Panc1 (cell line): Measurements from ENCODE around the gene RAP2A. TPM values are rescaled to one million over a fixed set of nuclear protein-coding genes. Genes with fewer than 3 reads are reported as not detected.

Source experiments
- ATAC-seq: fragments of 200-7000 bp; cut with Tn5 transposase; 2 replicates; pipeline ENCODE4 v1.9.1; 2020; ENCODE audit warnings: mild to moderate bottlenecking, moderate library complexity
- BruUV-seq: library from RNA; stranded (reverse); fragments of 400-500 nt; replicated peaks from 2 replicates; lab custom pipeline; 2021; lab: Mats Ljungman, UMichigan
- CTCF ChIA-PET: fragments of 300-600 bp; sonication (Branson Sonifier 250); formaldehyde crosslinking; loops from one replicate; lab custom pipeline; 2022; ENCODE audit warnings: antibody characterized with exemption; lab: Charles Lee
- POLR2A ChIA-PET: fragments of 300-600 bp; sonication (Branson Sonifier 250); formaldehyde crosslinking; loops from one replicate; lab custom pipeline; 2022; ENCODE audit warnings: antibody characterized with exemption; lab: Charles Lee
- DNase-seq: peaks from one replicate; pipeline ENCODE4 v3.0.0-alpha.2; 2010; ENCODE audit warnings: low read depth, low spot score
- H3K27ac ChIP-seq: 2 replicates; pipeline ENCODE4 v1.5.1; 2011; ENCODE audit warnings: mild to moderate bottlenecking, low read length, inconsistent platforms
- H3K27me3 ChIP-seq: fragments of 200-500 bp; sonication (Bioruptor generic); 2 replicates; pipeline ENCODE4 v1.6.0; 2014; ENCODE audit warnings: low read length, inconsistent platforms; ENCODE audit not compliant: control insufficient read depth, insufficient read depth
- H3K36me3 ChIP-seq: fragments of 200-500 bp; sonication (Bioruptor generic); 2 replicates; pipeline ENCODE4 v1.5.1; 2014; ENCODE audit warnings: inconsistent platforms, mild to moderate bottlenecking, low read length, moderate library complexity; ENCODE audit not compliant: control insufficient read depth, insufficient read depth
- H3K4me1 ChIP-seq: 2 replicates; pipeline ENCODE4 v1.5.1; 2011; ENCODE audit warnings: inconsistent platforms, mild to moderate bottlenecking, low read length, moderate library complexity; ENCODE audit not compliant: control insufficient read depth, insufficient read depth
- H3K4me3 ChIP-seq, 2 experiments: 2 replicates each; pipeline ENCODE4 v1.5.1; 2011 to 2012; ENCODE audit warnings: low read depth in 2 of 2, low read length in 2 of 2, mild to moderate bottlenecking in 2 of 2, inconsistent platforms in 1 of 2, moderate library complexity in 1 of 2
- H3K9me3 ChIP-seq: fragments of 200-500 bp; sonication (Bioruptor generic); 2 replicates; pipeline ENCODE4 v1.5.1; 2014; ENCODE audit warnings: low read depth, mild to moderate bottlenecking, inconsistent platforms, low read length, moderate library complexity; ENCODE audit not compliant: control insufficient read depth, insufficient read depth
- POLR2AphosphoS5 ChIP-seq: IDR thresholded peaks from 2 replicates; pipeline ENCODE4 v1.6.1; 2012; ENCODE audit warnings: mild to moderate bottlenecking, low read depth, low read length, moderate library complexity
- SIN3A ChIP-seq: IDR thresholded peaks from 2 replicates; pipeline ENCODE4 v1.6.1; 2012; ENCODE audit warnings: low read depth, mild to moderate bottlenecking, low read length, moderate library complexity, borderline replicate concordance; ENCODE audit not compliant: insufficient read depth
- TCF7L2 ChIP-seq: IDR thresholded peaks from 2 replicates; pipeline ENCODE4 v1.6.1; 2011; ENCODE audit warnings: mild to moderate bottlenecking, low read depth, low read length, inconsistent platforms
- in situ Hi-C: cut with HindIII; loops from 2 replicates; pipeline ENCODE4 v1.10.0; 2016; ENCODE audit warnings: low sequenced_read_pairs, low pct_unique_long_range_greater_than_20kb
- intact Hi-C: fragments of 100-400 bp; cut with micrococcal nuclease; formaldehyde crosslinking; loops from one replicate; pipeline ENCODE4 v1.10.0; 2022; ENCODE audit not compliant: unreplicated experiment
- total RNA-seq: library from RNA; stranded (reverse); gene quantifications from one replicate; pipeline ENCODE4 v1.2.1, GENCODE V29; 2021; ENCODE audit not compliant: unreplicated experiment
- TF ChIP-seq, protein P1 (sequence below): fragments of 450-650 bp; IDR thresholded peaks from 2 replicates; pipeline ENCODE4 v1.5.1; 2017; ENCODE audit warnings: mild to moderate bottlenecking
- TF ChIP-seq, protein P2 (sequence below), 2 experiments: IDR thresholded peaks; 2 replicates each; pipeline ENCODE4 v1.6.1; 2011 to 2012; ENCODE audit warnings: low read depth in 2 of 2, control low read depth in 1 of 2, low read length in 1 of 2, mild to moderate bottlenecking in 1 of 2, moderate library complexity in 1 of 2; ENCODE audit not compliant: insufficient read depth in 1 of 2

Gene RAP2A
- total RNA-seq, 1 experiment from 2014 or later: 44.3 TPM

DNA sequence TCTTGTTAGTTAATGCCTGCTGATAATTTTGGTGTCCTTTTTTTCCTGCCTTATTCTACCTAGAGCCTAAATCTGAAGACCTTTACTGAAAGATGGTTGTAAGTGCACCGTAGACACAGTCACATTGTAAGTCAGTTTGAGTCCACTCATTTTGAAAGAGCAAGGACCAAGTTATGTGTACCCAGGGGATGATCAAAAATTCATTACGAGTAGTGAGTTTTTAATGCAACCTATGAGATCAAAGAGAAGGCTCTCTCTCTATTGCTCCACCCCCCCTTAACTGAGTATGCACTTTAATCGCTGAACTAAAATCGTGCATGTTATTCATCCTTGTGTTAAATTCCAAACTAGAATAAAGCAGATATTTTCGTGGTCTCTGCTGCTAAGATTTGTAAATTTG, 1.8 kb downstream of the RAP2A start:
- no peaks in the 10 kb centered on the region; the same call in 1 of the 2 replicates for H3K36me3 ChIP-seq
- peak; percentile 67 for TF ChIP-seq TCF7L2
- TF ChIP-seq, protein P1, sequence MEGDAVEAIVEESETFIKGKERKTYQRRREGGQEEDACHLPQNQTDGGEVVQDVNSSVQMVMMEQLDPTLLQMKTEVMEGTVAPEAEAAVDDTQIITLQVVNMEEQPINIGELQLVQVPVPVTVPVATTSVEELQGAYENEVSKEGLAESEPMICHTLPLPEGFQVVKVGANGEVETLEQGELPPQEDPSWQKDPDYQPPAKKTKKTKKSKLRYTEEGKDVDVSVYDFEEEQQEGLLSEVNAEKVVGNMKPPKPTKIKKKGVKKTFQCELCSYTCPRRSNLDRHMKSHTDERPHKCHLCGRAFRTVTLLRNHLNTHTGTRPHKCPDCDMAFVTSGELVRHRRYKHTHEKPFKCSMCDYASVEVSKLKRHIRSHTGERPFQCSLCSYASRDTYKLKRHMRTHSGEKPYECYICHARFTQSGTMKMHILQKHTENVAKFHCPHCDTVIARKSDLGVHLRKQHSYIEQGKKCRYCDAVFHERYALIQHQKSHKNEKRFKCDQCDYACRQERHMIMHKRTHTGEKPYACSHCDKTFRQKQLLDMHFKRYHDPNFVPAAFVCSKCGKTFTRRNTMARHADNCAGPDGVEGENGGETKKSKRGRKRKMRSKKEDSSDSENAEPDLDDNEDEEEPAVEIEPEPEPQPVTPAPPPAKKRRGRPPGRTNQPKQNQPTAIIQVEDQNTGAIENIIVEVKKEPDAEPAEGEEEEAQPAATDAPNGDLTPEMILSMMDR: no peak
- peak overlapping the region; percentile 54 for H3K27ac ChIP-seq
- H3K27me3 ChIP-seq: no peaks in the 10 kb centered on the region
- DNase-seq (no peak), ATAC-seq (no peak)
- H3K4me3 ChIP-seq: peak overlapping the region; percentile 71 to 89
- intact Hi-C loops (no loop called here), in situ Hi-C loops (no loop called here)
- ChIA-PET CTCF (no interaction called here), POLR2A (interaction anchor here (0.6 to 0.7 kb wide), 4 partner anchors 10 to 417 kb away, joined by 4 to 12 read pairs (median 5); no protein-coding TSS in a partner anchor)
- no TSS peak for BruUV-seq
- peaks cover 19% of the 10 kb centered on the region; the same call in 1 of the 2 replicates for H3K4me1 ChIP-seq
- no peaks in the 10 kb centered on the region for H3K9me3 ChIP-seq

DNA sequence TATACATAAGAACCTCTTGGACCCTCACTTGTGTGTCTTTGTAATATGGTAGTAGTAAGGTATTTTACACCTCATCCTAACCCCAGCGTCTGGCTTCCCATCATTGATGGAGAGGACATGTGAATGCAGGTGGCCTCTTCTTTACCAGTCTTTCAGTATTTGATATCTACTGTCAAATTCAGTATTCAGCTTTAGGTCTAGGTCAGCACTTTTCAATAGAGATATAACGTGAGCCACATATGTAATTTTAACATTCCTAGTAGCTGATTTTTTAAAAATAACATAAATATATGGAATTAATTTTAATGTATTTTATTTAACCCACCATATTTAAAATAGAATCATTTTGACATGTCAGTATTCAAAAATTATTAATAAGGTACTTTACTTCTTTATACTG, 2.9 kb downstream of the RAP2A start:
- DNase-seq (no peak), ATAC-seq (no peak)
- Histone ChIP-seq H3K9me3 (no peaks in the 10 kb centered on the region), H3K4me3 (peak overlapping the region in 1 of 2 experiments; percentile 71; a peak in 2 of 4 replicates), H3K27me3 (no peaks in the 10 kb centered on the region), H3K27ac (no peak overlapping the region), H3K4me1 (peaks cover 12% of the 10 kb centered on the region; the same call in 1 of the 2 replicates), H3K36me3 (no peaks in the 10 kb centered on the region; the same call in 1 of the 2 replicates)
- BruUV-seq: no TSS peak
- in situ Hi-C loops: no loop called here
- CTCF ChIA-PET: no interaction called here
- intact Hi-C loops: no loop called here
- TF ChIP-seq, protein P1: no peak
- POLR2A ChIA-PET: no interaction called here

DNA sequence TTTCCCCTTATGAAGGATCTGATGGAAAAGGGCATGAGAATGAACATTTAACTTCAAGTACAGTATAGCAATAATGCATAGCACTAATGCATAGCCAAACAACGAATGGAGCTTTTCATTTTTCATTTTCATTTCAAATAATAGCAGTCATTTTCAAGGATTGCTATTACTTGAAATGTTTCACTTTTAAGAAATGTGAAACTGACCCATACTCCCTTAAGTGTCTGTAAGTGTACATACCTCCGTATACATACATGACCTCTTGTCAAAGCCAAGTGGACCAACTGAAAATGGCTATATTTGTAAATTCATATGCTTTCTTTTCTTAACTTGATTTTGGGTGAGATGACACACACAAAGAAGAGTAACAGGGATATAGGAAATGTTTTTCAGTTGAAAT, 3.8 kb downstream of the RAP2A start:
- TF ChIP-seq, protein P2, sequence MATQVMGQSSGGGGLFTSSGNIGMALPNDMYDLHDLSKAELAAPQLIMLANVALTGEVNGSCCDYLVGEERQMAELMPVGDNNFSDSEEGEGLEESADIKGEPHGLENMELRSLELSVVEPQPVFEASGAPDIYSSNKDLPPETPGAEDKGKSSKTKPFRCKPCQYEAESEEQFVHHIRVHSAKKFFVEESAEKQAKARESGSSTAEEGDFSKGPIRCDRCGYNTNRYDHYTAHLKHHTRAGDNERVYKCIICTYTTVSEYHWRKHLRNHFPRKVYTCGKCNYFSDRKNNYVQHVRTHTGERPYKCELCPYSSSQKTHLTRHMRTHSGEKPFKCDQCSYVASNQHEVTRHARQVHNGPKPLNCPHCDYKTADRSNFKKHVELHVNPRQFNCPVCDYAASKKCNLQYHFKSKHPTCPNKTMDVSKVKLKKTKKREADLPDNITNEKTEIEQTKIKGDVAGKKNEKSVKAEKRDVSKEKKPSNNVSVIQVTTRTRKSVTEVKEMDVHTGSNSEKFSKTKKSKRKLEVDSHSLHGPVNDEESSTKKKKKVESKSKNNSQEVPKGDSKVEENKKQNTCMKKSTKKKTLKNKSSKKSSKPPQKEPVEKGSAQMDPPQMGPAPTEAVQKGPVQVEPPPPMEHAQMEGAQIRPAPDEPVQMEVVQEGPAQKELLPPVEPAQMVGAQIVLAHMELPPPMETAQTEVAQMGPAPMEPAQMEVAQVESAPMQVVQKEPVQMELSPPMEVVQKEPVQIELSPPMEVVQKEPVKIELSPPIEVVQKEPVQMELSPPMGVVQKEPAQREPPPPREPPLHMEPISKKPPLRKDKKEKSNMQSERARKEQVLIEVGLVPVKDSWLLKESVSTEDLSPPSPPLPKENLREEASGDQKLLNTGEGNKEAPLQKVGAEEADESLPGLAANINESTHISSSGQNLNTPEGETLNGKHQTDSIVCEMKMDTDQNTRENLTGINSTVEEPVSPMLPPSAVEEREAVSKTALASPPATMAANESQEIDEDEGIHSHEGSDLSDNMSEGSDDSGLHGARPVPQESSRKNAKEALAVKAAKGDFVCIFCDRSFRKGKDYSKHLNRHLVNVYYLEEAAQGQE (IDR thresholded peaks at IDR 0.05; ENCODE audit: insufficient read depth in 1 of 2, low read depth in 2 of 2, low read length in 1 of 2): no peak
- TF ChIP-seq, protein P1: no peak
- no peak for TF ChIP-seq SIN3A
- TF ChIP-seq POLR2AphosphoS5: no peak
- TF ChIP-seq TCF7L2: no peak
- H3K27me3 ChIP-seq: no peaks in the 10 kb centered on the region
- intact Hi-C loops (no loop called here), in situ Hi-C loops (no loop called here)
- no peak for DNase-seq
- peaks cover 12% of the 10 kb centered on the region; the same call in 1 of the 2 replicates for H3K4me1 ChIP-seq
- H3K27ac ChIP-seq: no peak overlapping the region
- H3K4me3 ChIP-seq: no peak overlapping the region
- no peak for ATAC-seq
- POLR2A ChIA-PET: no interaction called here
- H3K9me3 ChIP-seq: no peaks in the 10 kb centered on the region
- no TSS peak for BruUV-seq
- CTCF ChIA-PET: no interaction called here
- no peaks in the 10 kb centered on the region; the same call in 1 of the 2 replicates for H3K36me3 ChIP-seq
